AG09319 (cell line): ENCODE measurements around the gene TP53TG3C.
"Not testable (repeated sequence)": the region's sequence is repeated elsewhere in the genome, so short reads cannot be mapped to it uniquely, and the experiment has no call there.

Experiments
- DNase-seq: peaks from one replicate; pipeline ENCODE4 v3.0.0-alpha.2; 2010; ENCODE audit warnings: low read depth; ENCODE audit errors: extremely low read depth

Gene TP53TG3C

GRCh38 chr16:33193926-33194325, at the start of gene TP53TG3C:
TP53TG3C (plus strand) TSS chr16:33194226; CDS start chr16:33194294, 68 bp downstream.
- DNase-seq, result not testable (repeated sequence)
